AG04449 (cell line): Measurements from ENCODE around the gene NDUFB8.
"Not testable (repeated sequence)": the region's sequence is repeated elsewhere in the genome, so short reads cannot be mapped to it uniquely, and the experiment has no call there.

Experiments used
- CTCF ChIA-PET: fragments of 350-600 bp; formaldehyde crosslinking; extraction: SDS; loops from one replicate; lab custom pipeline; 2021; ENCODE audit warnings: antibody characterized with exemption; lab: Yijun Ruan, JAX
- POLR2A ChIA-PET: fragments of 400-600, 350-600 bp; formaldehyde crosslinking; extraction: SDS; loops from one replicate; lab custom pipeline; 2020; ENCODE audit warnings: antibody characterized with exemption, inconsistent platforms; lab: Yijun Ruan, JAX
- DNase-seq: peaks from one replicate; pipeline ENCODE4 v3.0.0-alpha.2; 2010; ENCODE audit warnings: low read depth, low spot score
- H3K4me3 ChIP-seq: 2 replicates; pipeline ENCODE4 v1.5.1; 2011; ENCODE audit warnings: low read depth, mild to moderate bottlenecking, control low read depth, low read length
- TF ChIP-seq, protein P1 (sequence below): IDR thresholded peaks from one replicate; pipeline ENCODE4 v1.5.1; 2011; ENCODE audit warnings: mild to moderate bottlenecking, moderate library complexity, low read length, control low read depth, inconsistent platforms; ENCODE audit not compliant: insufficient read depth; ENCODE audit errors: missing control alignments

Gene NDUFB8

DNA sequence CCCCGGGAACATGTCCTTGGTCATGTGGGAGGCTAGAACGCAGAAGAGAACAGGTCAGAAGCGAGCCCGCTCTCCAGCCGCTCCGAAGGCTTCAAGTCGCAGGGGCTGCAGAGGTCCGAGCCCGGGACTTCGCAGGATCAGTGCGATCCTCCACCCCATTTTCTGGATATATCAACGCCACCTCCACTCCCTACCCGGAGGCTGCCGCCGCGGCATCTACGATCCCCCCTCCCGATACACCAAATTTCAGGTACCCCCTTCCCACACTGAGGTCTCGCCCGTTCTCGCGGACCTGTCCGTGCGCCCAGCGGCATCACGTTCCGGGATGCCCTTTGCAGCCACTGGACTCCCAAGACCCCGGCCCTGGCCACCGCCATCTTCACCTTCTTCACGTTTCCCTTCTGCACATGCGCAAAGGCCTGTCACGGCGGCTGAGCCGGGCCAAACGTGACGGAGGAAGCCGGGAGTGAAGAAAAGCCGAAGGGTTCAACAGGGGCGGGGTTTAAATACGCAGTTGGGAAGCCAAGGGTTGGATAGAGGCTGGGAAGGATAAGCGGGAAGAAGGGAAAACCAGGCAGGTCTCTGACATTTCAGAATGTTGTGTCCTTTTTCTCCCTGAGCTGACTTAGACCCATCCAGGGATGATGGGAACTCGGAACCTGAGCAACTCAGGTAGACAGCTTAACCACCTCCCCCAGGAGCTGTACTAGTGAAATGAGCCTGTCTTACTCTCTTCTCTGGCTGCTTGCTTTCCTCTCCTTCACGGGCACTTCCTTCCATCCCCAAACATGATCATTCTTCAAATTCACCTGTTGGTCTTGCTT is at the start of gene NDUFB8:
Gene NDUFB8 (minus strand): TSS at position 397 of the 824 bp plus-strand sequence. CDS start 20 bp downstream, at position 377.
- TF ChIP-seq, protein P1, sequence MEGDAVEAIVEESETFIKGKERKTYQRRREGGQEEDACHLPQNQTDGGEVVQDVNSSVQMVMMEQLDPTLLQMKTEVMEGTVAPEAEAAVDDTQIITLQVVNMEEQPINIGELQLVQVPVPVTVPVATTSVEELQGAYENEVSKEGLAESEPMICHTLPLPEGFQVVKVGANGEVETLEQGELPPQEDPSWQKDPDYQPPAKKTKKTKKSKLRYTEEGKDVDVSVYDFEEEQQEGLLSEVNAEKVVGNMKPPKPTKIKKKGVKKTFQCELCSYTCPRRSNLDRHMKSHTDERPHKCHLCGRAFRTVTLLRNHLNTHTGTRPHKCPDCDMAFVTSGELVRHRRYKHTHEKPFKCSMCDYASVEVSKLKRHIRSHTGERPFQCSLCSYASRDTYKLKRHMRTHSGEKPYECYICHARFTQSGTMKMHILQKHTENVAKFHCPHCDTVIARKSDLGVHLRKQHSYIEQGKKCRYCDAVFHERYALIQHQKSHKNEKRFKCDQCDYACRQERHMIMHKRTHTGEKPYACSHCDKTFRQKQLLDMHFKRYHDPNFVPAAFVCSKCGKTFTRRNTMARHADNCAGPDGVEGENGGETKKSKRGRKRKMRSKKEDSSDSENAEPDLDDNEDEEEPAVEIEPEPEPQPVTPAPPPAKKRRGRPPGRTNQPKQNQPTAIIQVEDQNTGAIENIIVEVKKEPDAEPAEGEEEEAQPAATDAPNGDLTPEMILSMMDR = no peak
- CTCF ChIA-PET = interaction anchor here (1.1 to 5.5 kb wide), 4 partner anchors 10 to 47 kb away, joined by 3 to 67 read pairs (median 6); partner anchors contain the start of gene SEC31B
- H3K4me3 ChIP-seq = peak within 1 kb of the TSS; percentile 98
- no peak for DNase-seq
- POLR2A ChIA-PET = no interaction called here

DNA sequence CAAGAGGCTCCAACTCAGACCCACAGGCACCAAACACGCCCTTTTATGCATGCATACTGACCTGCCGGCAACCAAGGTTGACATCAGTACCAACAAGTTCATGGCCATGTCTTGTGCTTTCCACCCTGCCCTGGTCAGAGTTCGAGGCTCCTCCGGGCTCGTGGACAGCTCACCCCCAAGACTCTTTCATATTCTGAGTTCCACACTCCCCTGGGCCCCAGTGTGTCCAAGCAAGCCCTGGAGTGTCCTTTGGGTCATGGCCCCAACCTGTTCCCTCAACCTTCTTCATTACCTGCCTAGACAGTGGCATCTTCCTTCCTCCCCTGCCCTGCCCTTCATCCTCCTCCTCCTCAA is 46.6 kb upstream of the NDUFB8 start:
- DNase-seq = no peak
- no peak overlapping the region for H3K4me3 ChIP-seq
- TF ChIP-seq, protein P1 = no peak
- ChIA-PET CTCF (no interaction called here), POLR2A (no interaction called here)

DNA sequence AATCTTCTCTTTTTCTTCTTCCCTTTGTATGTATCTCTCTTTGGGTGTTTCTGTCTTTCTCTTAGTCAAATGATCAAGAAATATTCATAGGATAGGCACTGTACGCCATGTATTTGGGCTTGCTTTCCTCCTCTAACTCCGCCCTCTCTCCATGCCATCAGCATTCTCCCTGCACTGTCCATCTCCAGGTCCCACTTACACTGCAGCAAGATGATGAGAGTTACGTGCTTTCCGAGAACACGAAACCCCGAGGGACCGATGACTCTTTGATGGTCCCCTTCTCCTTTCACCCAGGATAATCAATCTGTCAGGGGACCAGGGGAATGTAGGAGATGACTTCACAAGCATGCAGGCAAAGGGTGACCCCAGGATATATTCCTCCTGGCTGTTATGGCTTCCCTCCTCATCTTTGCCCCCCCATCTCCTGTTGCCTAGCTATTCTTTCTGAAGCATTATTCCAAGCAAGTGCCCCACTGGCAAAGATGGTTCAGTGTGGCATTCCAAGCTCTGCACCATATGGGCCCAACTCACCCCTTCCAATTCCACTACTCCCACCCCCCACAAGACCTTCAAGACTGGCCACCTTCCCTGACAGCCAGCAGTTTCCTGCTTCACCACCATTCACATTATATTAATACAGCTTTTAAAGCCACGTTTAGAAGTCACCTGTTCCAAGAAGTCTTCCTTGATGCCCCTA is 46.1 kb upstream of the NDUFB8 start:
- POLR2A ChIA-PET = no interaction called here
- no peak for DNase-seq
- CTCF ChIA-PET = no interaction called here
- TF ChIP-seq, protein P1 = no peak
- H3K4me3 ChIP-seq = no peak overlapping the region

DNA sequence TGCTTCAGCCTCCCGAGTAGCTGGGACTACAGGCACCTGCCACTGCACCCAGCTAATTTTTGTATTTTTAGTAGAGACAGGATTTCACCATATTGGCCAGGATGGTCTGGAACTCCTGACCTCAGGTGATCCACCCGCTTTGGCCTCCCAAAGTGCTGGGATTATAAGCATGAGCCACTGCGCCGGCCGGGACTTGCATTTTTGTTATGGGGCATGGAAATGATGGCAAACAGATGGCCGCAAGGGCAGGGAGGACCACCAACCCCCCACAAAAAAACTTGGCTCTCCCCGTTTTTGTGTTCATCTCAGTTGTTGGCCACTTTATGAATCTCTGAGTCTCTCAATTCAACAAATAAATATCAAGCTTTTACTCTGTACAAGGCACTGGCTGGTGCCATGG is 45.5 kb upstream of the NDUFB8 start:
- CTCF ChIA-PET, DNase-seq, H3K4me3 ChIP-seq, POLR2A ChIA-PET: not testable (repeated sequence)

DNA sequence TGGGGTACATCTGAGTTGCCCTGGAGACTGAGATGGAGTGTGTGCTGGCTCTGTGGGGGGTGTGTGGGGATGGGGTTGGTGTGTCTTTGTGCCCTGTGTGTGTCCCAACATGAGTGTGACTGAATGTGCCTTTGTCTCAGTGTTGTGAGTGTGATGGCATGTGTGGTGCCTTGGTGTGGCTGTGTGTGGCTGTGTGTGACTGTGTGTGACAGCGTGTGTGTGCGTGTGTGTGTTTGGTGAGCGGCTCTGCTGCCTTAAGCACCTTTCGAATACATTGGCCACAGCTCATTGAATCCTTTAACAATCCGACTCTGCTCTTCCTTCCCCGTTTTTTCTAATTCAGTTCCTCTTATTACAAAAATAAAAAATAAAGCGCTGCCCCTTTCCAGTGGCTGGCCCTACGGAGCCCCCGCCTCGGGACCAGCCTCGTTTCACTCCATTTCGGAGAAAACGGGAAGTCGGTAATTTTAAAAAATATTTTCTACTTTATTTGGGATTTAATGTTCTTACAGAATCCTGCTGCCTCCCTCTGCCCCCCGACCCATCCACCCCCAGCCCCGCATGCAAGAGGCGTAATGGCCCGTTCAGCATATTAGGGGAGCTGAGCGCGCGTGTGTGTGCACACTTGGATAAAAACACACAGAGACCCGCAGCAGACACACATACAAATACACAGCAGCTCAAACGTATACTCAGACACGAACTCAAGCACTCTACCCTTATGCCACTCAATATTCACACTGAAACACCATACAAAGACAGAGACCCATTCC is 41.6 kb upstream of the NDUFB8 start:
- no peak for DNase-seq
- TF ChIP-seq, protein P1 = no peak
- ChIA-PET CTCF (no interaction called here), POLR2A (no interaction called here)
- no peak overlapping the region for H3K4me3 ChIP-seq

DNA sequence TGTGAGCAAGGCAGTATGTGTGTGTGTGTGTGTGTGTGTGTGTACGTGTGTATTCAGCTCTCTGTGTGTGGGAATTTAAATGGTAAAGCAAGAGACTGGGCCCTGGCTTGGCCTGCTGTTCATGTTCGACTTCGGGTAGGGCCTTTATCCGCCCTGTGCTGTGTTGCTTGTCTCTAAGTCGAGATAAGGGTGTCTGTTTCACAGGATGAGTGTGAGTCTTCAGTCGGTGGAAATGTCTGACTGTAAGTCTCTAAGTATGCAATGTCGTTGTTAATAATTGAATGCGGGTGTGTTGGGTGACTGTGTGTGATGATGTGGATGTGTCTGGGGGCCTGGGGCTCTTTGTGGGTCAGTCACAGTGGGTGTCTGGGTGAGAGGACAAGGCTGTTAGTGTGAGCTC is 40.8 kb upstream of the NDUFB8 start:
- CTCF ChIA-PET = no interaction called here
- POLR2A ChIA-PET = no interaction called here
- no peak overlapping the region for H3K4me3 ChIP-seq
- TF ChIP-seq, protein P1 = no peak
- DNase-seq = no peak
